GM18526 (cell line): ENCODE data around the gene ATG4B.

ENCODE experiments used
- POLR2A ChIP-seq: IDR thresholded peaks from 3 replicates; pipeline ENCODE4 v1.6.1; 2011; ENCODE audit not compliant: insufficient read length; ENCODE audit errors: extremely low read depth

Gene ATG4B

DNA sequence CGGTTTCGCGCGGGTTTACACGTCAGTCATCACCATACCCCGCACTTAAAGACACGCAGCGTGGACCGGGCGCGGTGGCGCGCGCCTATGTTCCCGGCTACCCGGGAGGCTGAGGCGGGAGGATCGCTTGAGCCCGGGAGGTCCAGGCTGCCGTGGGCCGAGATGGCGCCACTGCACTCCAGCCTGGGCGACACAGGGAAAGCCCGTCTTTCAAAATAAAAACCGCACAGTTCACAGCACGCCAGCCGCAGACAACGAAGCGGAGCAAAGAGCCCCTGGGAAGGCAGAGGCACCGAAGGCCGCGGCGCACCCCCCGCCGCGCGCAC is 48.8 kb downstream of the ATG4B start:
- no peak for TF ChIP-seq POLR2A

DNA sequence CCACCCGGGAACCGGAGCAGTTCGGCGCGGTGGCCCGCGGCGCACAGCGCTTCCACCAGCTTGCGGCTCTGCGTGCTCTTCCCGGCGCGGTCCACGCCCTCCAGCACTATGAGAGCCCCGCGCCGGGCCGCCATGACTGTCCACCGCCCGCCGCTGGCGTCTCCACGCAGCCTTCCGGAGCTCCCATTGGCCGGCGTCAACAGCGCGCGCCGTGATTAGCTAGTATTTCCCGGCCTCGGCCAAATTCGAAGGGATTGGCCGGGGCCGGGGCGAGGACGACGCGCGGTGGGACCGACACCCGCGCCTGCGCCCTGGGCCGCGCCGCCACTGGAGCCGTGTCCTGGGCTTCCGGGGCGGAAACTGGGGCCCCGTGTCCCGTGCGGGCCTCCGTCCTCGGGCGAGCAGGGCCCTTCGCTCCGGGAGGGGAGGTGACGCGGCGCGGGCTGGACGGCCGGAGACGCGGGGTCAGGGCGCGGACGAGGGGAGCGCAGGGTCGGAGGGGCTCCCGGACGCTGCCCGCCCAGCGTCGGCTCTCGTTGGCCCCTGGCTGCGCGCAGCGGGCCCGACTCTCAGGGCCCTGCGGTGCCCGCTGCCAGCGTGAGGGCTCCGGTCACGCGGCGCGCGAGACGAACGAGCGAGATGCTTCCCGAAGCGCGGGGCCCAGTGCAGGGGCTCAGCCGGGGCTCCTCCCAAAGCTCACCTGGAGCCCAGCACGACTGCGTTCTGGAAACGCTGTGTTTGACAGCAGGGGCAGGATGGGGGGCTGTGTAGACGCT is 49.3 kb downstream of the ATG4B start, which contains the start of gene DTYMK:
TSS of gene DTYMK (minus strand) at position 166 of the 776 bp plus-strand sequence. CDS start at position 134, 32 bp downstream.
- peak; percentile 84 for TF ChIP-seq POLR2A

DNA sequence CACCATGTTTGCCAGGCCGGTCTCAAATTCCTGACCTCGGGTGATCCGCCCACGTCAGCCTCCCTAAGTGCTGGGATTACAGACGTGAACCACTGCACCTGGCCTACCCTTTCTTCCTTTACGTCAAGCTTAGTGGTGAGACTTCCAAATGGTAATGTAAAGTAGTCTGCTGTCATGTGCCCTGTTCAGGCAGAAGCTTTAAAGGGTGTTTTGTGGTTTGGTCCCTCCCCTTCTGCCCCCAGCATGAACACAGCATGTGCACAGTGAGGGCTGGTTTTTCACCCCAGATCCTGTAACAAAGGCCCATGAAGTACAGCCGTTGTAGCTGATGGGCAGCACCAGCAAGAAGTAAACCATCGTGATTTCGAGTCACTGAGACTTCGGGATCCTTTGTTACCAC is 51.8 kb downstream of the ATG4B start:
- no peak for TF ChIP-seq POLR2A

DNA sequence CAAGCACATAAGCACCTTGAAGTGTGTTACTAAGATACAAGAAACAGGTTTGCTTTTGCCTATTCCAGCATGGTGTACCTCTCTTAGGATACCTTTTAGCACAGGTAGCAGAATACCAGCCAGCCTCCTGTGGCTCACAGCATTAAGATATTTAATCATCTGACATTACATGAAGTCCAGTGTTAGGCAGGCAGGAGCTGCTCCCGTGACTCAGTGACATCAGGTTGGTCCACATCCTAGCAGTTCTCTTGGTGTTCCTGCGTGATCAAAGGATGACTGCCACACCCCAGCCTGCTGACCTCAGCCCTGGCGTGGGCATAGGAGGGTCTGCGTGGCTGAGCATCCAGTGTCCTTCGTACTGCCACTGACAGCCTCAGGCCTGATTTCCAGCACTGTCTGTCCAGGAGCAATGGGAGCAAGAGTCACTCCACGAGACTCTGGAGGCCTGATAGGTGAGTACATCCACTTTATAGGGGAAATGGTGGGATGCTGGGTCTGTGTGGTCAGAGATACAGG is 52.8 kb downstream of the ATG4B start:
- no peak for TF ChIP-seq POLR2A

DNA sequence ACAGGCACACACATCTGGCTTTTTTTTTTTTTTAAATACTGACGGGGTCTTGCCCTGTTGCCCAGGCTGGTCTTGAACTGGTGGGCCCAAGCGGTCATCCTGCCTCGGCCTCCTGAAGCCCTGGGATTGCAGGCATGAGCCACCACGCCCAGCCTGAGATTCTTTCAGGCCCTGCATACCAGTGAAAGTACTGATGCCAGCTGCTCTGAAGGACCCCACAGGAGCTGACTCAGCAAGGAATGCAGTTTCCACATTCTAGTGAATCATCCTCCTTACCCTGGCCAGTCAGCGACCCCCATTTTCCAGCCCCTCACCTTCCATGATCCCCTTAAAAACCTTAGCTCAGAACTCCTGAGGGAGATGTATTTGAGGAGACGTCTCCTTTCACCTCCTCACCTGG is 55.0 kb downstream of the ATG4B start:
- no peak for TF ChIP-seq POLR2A

DNA sequence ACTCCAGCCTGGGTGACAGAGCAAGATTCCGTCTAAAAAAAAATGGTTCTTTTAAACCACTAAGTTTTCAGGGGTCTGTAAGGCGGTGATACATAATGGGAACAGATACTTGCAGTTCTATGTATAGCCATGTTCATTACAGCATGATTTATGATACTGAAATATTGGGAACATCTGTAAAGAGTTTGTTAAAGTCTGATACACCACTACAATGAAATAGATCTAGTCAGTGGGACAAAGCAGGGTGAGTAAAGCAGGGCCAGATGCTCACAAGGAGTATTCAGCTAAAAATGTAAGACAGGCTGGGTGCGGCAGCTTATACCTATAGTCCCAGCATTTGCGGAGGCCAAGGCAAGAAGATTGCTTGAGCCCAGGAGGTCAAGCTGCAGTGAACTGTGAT is 58.2 kb downstream of the ATG4B start:
- no peak for TF ChIP-seq POLR2A

DNA sequence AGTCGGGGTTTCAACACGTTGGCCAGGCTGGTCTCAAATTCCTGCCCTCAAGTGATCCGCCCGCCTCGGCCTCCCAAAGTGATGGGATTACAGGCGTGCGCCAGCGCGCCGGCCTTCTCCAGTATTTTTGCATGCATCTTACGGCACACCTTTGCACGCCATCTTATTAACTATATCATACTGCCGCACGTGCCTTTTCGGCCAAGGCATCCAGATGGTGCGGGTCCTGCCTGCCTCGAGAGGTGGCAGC is 63.6 kb downstream of the ATG4B start:
- TF ChIP-seq POLR2A = no peak

DNA sequence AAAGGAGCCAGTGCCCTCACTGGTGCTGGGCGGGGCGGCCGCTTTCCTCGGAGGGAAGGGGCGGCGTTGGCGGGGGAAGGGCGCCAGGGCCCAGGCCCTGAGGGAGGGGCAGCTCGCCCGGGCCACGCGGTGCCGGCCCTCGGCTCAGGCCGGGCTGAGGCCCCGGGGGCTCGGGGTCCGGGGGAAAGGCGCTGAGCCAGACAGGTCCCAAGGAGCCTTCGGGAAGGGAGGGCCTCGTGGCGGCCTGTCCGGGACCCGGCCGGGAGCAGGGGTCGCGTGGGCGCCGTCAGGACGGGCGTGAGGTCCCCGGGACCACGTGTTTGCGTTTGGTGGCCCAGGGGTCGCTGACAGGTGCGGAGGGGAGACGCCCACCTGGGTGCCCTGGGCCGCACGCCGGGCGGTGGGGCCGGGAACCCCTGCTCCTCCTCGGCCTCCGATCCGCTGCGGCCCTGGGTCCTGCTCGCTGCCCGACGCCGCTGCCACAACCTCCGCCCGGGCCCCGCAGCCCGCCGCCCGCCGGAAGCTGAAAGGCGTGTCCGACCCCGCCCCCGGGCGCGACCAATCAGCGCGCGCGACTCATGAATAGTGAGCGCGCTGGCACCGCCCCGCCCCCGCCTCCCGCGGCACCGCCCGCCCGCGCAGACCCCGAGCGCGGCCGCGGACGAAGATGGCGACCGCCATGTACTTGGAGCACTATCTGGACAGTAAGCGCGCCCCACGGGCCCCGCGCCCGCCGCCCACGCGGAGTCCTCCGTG is 64.1 kb downstream of the ATG4B start, which contains the start of gene ING5:
TSS of gene ING5 (plus strand) at position 641 of the 756 bp plus-strand sequence. CDS start at position 668, 27 bp downstream.
- peak; percentile 76 for TF ChIP-seq POLR2A

DNA sequence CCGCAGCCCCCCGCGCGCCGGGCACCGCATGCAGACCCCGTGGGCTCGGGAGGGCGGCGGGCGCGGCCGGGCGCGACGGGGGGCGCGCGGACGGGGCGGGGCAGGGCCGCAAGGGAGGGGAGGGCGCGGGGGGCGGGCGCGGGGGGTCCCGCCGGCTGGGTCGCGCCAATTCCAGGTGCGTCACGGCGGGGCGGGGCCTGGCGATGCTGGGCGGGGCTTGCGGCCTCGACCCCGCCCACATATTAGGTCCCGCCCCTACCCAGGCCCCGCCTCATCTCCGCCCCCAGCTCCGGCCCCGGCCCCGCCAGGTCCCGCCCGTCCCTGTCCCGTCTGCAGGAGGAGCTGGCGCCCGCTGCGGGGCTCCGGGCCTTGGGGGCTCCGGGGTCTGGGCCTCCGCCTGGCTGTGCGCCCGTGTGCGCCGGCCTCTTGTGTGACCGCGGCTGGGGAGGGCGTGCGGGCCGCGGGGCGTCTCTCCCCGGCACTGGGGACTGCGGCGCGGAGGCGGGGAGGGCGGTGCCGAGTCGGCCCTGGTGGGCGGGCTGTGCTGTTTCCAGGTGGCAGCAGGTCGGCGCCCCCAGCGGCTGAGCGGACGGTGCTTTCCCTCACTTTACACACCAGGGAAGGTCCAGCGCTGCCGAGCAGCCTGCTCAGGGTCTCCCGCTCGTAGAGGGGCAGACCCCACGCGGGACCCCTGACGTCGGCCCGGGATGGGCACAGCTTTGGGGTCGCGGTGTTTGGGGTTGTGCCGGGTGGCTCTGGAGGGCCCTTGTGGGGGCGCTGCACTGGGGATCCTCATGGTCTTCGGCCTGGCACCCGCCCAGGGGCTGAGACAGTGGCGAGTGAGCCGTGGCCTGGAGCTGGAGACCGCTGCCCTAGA is 64.9 kb downstream of the ATG4B start:
- peak; percentile 10 for TF ChIP-seq POLR2A

DNA sequence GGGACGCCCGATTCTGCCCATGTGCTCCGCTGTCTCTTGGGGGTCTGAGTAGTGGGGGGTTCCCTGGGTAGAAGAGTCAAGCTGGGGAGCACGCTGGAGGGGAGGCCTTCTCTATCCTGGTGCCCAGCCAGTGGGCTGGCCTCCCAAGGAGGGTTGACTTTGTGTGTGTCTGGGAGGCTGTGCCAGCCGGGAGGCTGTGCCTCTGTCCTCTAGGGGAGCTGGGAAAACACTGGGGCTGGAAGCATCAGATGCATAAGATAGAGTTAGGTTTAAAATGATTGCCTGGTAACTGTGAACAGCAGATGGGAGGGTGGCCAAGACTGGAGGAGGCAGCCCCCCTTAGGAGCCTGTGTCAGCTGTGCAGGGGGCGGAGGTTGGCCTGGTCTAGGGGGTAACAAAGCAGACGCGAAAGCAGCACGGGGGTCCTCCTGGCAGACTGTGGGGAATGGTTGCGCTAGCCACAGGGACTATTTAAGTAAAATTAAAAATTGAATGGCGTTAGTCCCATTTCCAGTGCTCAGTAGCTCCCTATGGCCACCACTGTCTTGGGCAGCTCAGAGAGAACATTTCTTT is 65.6 kb downstream of the ATG4B start:
- no peak for TF ChIP-seq POLR2A

DNA sequence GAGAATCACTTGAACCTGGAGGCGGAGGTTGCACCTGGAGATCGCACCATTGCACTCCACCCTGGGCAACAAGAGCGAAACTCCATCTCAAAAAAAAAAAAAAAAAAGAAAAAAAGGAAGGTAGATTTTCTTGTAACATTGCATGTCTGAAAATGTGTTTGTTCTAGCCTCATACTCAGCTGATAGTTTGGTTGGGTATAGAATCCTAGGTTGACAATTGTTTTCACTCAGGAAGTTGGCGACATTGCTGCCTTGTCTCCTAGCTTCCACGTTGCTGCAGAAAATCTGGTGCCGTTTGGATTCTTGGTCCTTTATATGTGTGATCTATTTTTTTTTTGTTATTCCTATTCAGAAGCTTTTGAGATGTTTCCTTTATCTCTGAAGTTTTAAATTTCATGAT is 69.0 kb downstream of the ATG4B start:
- no peak for TF ChIP-seq POLR2A

DNA sequence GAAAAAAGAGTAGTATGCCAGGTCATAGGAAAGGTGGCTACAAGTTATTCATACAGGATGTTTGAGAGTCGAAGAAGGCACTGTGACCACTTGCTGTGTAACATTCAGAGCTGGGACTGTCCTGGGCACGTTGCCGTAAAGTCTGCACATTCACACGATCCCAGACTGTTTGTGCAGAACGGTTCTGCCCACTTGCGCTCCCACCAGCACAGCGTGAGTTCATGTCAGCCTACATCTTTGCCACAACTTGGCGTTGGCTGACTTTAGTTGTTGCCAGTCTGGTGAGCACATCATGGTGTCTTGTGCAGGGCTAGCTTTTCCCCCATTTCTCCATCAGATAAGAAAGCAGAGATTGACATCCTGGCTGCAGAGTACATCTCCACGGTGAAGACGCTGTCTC is 71.4 kb downstream of the ATG4B start:
- no peak for TF ChIP-seq POLR2A

DNA sequence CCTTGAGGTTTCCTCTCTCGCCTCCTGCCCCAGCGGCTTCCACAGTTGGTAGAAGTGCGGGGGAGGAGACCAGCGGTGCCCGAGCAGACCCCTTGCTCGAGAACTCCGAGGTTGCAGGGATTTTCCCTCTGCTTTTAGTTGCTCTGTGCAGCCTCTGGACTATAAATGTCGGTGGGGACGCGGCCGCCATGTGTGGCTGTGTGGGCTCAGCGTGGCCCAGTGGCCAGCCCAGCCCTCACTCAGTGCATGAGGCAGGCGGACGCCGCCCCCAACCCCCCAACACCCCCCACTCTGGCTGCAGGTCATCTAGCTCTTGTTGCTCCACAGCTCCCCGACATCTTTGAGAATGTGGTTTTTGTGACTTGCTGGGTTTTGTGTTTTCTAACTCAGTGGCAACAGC is 81.6 kb downstream of the ATG4B start:
- no peak for TF ChIP-seq POLR2A

DNA sequence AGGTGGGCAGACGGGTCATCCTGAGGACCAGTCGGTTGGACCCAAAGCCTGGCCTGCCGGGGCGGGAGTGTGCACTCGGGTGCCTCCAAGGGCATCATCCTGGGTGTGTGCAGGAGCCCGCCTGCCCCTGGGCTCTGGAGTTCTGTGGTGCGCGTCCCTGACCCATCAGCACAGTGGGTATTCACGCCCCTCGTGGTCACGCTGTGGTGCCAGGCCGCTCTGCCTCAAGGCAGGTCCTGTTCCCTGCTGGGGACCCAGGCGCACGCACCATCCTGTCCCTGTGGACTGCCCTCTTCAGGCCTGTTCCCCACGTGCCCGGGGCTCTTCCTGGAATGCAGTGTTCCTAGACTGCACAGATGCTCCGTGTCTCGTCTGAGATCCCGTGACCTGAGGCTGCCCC is 82.6 kb downstream of the ATG4B start:
- TF ChIP-seq POLR2A = no peak

DNA sequence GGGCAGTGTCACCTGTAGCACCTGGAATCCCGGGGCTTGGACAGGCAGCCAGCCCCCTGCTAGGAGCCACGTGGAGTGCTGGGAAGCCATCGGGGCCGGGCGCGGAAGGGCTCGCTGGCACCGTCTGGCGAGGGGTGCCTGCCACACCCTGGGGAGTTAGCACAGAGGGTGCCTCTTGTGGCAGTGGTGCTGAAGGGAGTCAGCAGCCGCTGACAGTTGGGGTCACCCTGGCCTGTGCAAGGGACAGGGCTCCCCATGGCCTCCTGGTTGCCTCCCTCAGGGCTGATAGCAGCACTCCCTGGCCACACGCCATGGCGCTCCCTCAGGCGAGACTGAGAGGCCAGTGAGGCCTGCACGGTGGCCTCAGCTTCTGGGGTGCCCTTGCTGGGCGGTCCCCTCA is 83.1 kb downstream of the ATG4B start:
- no peak for TF ChIP-seq POLR2A
